Heart left ventricle (tissue), 16 donors: ENCODE results near the gene ACTA1. TPM values are rescaled to one million over a fixed set of nuclear protein-coding genes. Genes with fewer than 3 reads are reported as not detected.

Experiments
- ATAC-seq, 4 donors: fragments of 200-7000 bp; cut with Tn5 transposase; one replicate each; pipeline ENCODE4 v1.9.1; 2020 to 2022; ENCODE audit warnings: moderate library complexity in 4 of 4, mild to moderate bottlenecking in 3 of 4, moderate number of reproducible peaks in 1 of 4
- DNase-seq, 5 donors: peaks; one replicate each; pipeline ENCODE4 v3.0.0-alpha.2; 2020
- H3K27ac ChIP-seq, 12 donors: fragments of 200-600 bp; sonication (generic) in 4 of 12; one replicate each; pipeline versions ENCODE4 v1.5.0 to v1.8.0; 2016 to 2022; ENCODE audit warnings: mild to moderate bottlenecking in 2 of 12
- H3K27me3 ChIP-seq, 9 donors: fragments of 200-600 bp; sonication (generic) in 2 of 9; one replicate each; pipeline versions ENCODE4 v1.5.1 to v1.8.0; 2016 to 2022; ENCODE audit warnings: mild to moderate bottlenecking in 3 of 9
- H3K36me3 ChIP-seq, 9 donors: fragments of 200-600 bp; sonication (generic) in 2 of 9; one replicate each; pipeline versions ENCODE4 v1.5.0 to v1.8.0; 2018 to 2022; ENCODE audit warnings: mild to moderate bottlenecking in 2 of 9
- H3K4me1 ChIP-seq, 12 donors: fragments of 200-600 bp; sonication (generic) in 4 of 12; one replicate each; pipeline versions ENCODE4 v1.5.0 to v1.8.0; 2016 to 2022; ENCODE audit warnings: mild to moderate bottlenecking in 3 of 12
- H3K4me3 ChIP-seq, 12 donors: fragments of 200-600 bp; sonication (generic) in 4 of 12; one replicate each; pipeline versions ENCODE4 v1.5.0 to v1.8.0; 2017 to 2022; ENCODE audit warnings: mild to moderate bottlenecking in 9 of 12, moderate library complexity in 4 of 12
- H3K9me3 ChIP-seq, 12 donors: fragments of 200-600 bp; sonication (generic) in 4 of 12; one replicate each; pipeline versions ENCODE4 v1.5.0 to v1.8.0; 2016 to 2022; ENCODE audit warnings: mild to moderate bottlenecking in 1 of 12
- POLR2A ChIP-seq, 2 donors: fragments of 450-650 bp; IDR thresholded peaks; one replicate each; pipeline ENCODE4 v1.6.1; 2017; ENCODE audit warnings: antibody characterized with exemption in 2 of 2, mild to moderate bottlenecking in 2 of 2, moderate library complexity in 2 of 2
- WGBS, 4 donors: extraction: QIAGEN DNeasy Blood & Tissue Kit in 2 of 4; methylation state at CpG; one replicate each; pipeline versions ENCODE4 v1.1.5 to v1.1.7; 2013 to 2018; 5-methylcytosine and 5-hydroxymethylcytosine counted together
- intact Hi-C, 10 donors: fragments of 100-400 bp; cut with DNase I; formaldehyde crosslinking; loops; one replicate each; pipeline versions ENCODE4 v1.11.1 to v1.14.2; 2022
- polyA plus RNA-seq, 2 donors: library from polyadenylated mRNA; stranded (reverse); fragments of 200-250 nt; gene quantifications; one replicate each; pipeline ENCODE4 v1.2.3, GENCODE V29; 2013
- total RNA-seq, 9 donors: library from RNA; depleted of rRNA in 2 of 9; stranded (reverse); fragments of >200 nt in 2 of 9; fragmentation: NEBNext Ultra II Directional in 3 of 9; extraction: Animal tissue kit (Norgen Biotek cat#: 25700) in 3 of 9; gene quantifications; one replicate each; pipeline versions ENCODE4 v1.1.0 to v1.2.4, GENCODE V29; 2016 to 2023
- TF ChIP-seq, protein P1 (sequence below), 12 donors: fragments of 200-600 bp; sonication (generic) in 4 of 12; IDR thresholded peaks; one replicate each; pipeline versions ENCODE4 v1.5.0 to v1.8.0; 2018 to 2022; ENCODE audit warnings: antibody characterized with exemption in 12 of 12, mild to moderate bottlenecking in 5 of 12
- donor health status: ischemic (EF 13 %, LVEDD 7.1; RV severe dilation, severe dysfunction).
- donor health status: healthy with polysubstance abuse.
- donor health status: DM: no; HTN: yes; CAD: no.
- donor health status: DM: no; HTN: no; CAD: no.
- donor health status: ischemic (EF 25% LVEDD 6.9; RV normal size, moderate dysfunction).
- donor health status: ischemic (EF 25% LVEDD 5.7; RV mildly dilated, moderate dysfunction).
- donor health status: healthy.
- donor health status: DM: yes; HTN: yes; CAD: no.
- donor health status: ischemic (EF 35%, LVEDD 5.7; RV mildly dilated, moderate dysfunction).
- donor health status: nonischemic (EF 11% LVEDD 7.7; RV severe dilation, severe dysfunction).
- donor health status: DM: yes; HTN: yes; CAD: no.
- donor health status: PGD.
- donor health status: ischemic (EF 29% LVEDD 5.4; RV normal size, mild dysfunction).
- donor health status: nonischemic (EF 23%, LVEDD 6.1; RV moderate dilation, normal function).

Gene ACTA1
- total and polyA plus RNA-seq, 11 donors: 1,926 to 30,941 (median 8,475) TPM

- intact Hi-C loops: no loop called here
- WGBS, 4 donors: 69 to 72% (median 70%) methylated on average over 7 of the region's 7 CpGs
- H3K27me3 ChIP-seq: peaks cover 0 to 5% (median 0%) of the 10 kb centered on the region in 9 donors
- no peaks in the 10 kb centered on the region for H3K36me3 ChIP-seq
- TF ChIP-seq POLR2A (IDR thresholded peaks at IDR 0.05): no peak
- TF ChIP-seq, protein P1, sequence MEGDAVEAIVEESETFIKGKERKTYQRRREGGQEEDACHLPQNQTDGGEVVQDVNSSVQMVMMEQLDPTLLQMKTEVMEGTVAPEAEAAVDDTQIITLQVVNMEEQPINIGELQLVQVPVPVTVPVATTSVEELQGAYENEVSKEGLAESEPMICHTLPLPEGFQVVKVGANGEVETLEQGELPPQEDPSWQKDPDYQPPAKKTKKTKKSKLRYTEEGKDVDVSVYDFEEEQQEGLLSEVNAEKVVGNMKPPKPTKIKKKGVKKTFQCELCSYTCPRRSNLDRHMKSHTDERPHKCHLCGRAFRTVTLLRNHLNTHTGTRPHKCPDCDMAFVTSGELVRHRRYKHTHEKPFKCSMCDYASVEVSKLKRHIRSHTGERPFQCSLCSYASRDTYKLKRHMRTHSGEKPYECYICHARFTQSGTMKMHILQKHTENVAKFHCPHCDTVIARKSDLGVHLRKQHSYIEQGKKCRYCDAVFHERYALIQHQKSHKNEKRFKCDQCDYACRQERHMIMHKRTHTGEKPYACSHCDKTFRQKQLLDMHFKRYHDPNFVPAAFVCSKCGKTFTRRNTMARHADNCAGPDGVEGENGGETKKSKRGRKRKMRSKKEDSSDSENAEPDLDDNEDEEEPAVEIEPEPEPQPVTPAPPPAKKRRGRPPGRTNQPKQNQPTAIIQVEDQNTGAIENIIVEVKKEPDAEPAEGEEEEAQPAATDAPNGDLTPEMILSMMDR (IDR thresholded peaks at IDR 0.05): no peak
- H3K4me1 ChIP-seq: no peaks in the 10 kb centered on the region
- ATAC-seq: no peak
- peaks cover 0 to 6% (median 0%) of the 10 kb centered on the region in 12 donors for H3K9me3 ChIP-seq
- no peak for DNase-seq
- H3K4me3 ChIP-seq: no peak overlapping the region
- H3K27ac ChIP-seq: no peak overlapping the region
Observed at GRCh38 chr1:229388897-229389580, 44.9 kb downstream of the ACTA1 start.

DNA sequence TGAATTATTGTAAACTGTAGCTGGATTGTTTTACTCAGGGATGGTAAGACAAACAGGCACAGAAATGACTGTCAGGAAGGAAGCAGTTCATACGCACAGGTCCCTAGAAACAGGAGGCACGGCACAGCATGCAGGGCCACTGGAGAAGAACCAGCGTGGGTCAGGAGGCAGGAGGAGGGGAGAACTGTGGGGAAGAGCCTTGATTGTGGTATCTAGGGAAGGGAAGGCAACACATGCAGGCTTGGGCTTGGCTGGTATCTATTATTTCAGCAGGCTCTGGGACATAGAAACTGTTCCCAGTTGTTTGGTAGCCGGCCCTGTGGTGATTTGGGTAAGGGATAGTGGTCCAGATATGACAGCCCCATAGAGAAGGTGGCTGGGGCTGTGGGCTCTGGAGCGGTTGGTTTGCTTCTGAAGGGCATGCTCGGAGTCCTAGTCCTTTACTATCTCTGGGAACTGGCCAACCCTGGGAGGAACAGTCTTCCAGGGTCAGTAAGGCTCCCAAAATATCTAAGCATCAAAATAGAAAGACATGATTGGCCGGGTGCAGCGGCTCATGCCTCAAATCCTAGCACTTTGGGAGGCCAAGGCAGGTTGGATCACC, 47.9 kb downstream of the ACTA1 start:
- ATAC-seq (peak; percentile 72 to 88 (median 80)), DNase-seq (peak in 3 of 5 donors; percentile 23 to 47 (median 38))
- Histone ChIP-seq H3K9me3 (peaks cover 0 to 6% (median 0%) of the 10 kb centered on the region in 12 donors), H3K27me3 (peaks cover 0 to 11% (median 0%) of the 10 kb centered on the region in 9 donors), H3K27ac (peak overlapping the region in 8 of 12 donors; percentile 27 to 75 (median 66)), H3K36me3 (no peaks in the 10 kb centered on the region), H3K4me1 (peaks cover 0 to 6% (median 0%) of the 10 kb centered on the region in 12 donors), H3K4me3 (no peak overlapping the region)
- 39 to 52% (median 41%) methylated on average over 8 of the region's 8 CpGs for WGBS, 4 donors
- no peak for TF ChIP-seq POLR2A (IDR thresholded peaks at IDR 0.05)
- TF ChIP-seq, protein P1 (IDR thresholded peaks at IDR 0.05): no peak
- intact Hi-C loops: no loop called here

- intact Hi-C loops: no loop called here
Observed at GRCh38 chr1:229384822-229385221, 49.1 kb downstream of the ACTA1 start.

DNA sequence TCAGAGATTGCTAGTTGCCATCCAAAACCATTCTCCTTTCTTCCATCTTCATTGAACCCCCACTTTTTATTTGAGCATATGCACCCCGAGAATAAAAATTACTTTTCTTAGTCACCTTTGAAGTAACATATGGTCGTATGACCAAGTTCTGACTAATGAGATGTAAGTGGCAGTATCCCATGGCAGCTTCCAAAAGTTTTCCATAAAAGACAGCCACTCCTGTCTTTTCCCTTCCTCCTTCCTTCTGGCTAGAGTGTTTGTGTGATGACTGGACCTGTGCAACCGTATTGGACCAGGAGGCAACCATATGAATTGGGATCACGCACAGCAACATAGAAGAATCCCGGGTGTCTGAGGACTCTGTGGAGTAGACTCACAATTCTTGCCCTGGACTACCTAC, 49.9 kb downstream of the ACTA1 start:
- intact Hi-C loops: no loop called here
- ATAC-seq: no peak
- WGBS, 4 donors: 84 to 93% (median 91%) methylated on average over 5 of the region's 5 CpGs

More at GRCh38 chr1:229384822-229385221, 49.1 kb downstream of the ACTA1 start:
- no peak for DNase-seq
- TF ChIP-seq, protein P1 (IDR thresholded peaks at IDR 0.05): no peak
- no peak for TF ChIP-seq POLR2A (IDR thresholded peaks at IDR 0.05)
- no peak for ATAC-seq
- peaks cover 0 to 6% (median 0%) of the 10 kb centered on the region in 12 donors for H3K4me1 ChIP-seq
- no peak overlapping the region for H3K27ac ChIP-seq
- peaks cover 0 to under 1% (median 0%) of the 10 kb centered on the region in 12 donors for H3K9me3 ChIP-seq
- H3K4me3 ChIP-seq: no peak overlapping the region
- H3K27me3 ChIP-seq: peaks cover 0 to 15% (median 0%) of the 10 kb centered on the region in 9 donors
- H3K36me3 ChIP-seq: no peaks in the 10 kb centered on the region
- 91 to 94% (median 93%) methylated on average over 7 of the region's 7 CpGs for WGBS, 4 donors

More for the DNA sequence above, 49.9 kb downstream of the ACTA1 start:
- Histone ChIP-seq H3K27me3 (peaks cover 0 to 15% (median 0%) of the 10 kb centered on the region in 9 donors), H3K27ac (no peak overlapping the region), H3K4me1 (peaks cover 0 to 6% (median 0%) of the 10 kb centered on the region in 12 donors), H3K9me3 (no peaks in the 10 kb centered on the region), H3K4me3 (no peak overlapping the region), H3K36me3 (no peaks in the 10 kb centered on the region)
- TF ChIP-seq, protein P1 (IDR thresholded peaks at IDR 0.05): no peak
- no peak for TF ChIP-seq POLR2A (IDR thresholded peaks at IDR 0.05)
- no peak for DNase-seq
